HEK293 (cell line): Measurements from ENCODE around the gene RNASE3.

Source experiments
- CTCF ChIA-PET: fragments of 350-600 bp; formaldehyde crosslinking; extraction: SDS; loops from one replicate; lab custom pipeline; 2021; ENCODE audit warnings: antibody characterized with exemption; lab: Yijun Ruan, JAX
- POLR2A ChIA-PET: fragments of 300-600 bp; formaldehyde crosslinking; extraction: SDS; loops from one replicate; lab custom pipeline; 2020; ENCODE audit warnings: antibody characterized with exemption, inconsistent platforms; lab: Yijun Ruan, JAX
- H3K27ac ChIP-seq: fragments of 200-500 bp; sonication (Bioruptor generic); 2 replicates; pipeline ENCODE4 v1.5.1; 2014; ENCODE audit warnings: low read depth, low read length, control low read depth, inconsistent platforms; ENCODE audit errors: extremely low read depth
- H3K36me3 ChIP-seq, 2 experiments: fragments of 200-500 bp in 1 of 2; sonication (Bioruptor generic) in 1 of 2; 1 replicate in 1 of 2; 2 replicates in 1 of 2; pipeline ENCODE4 v1.5.1; 2014 to 2017; ENCODE audit warnings: inconsistent platforms in 2 of 2, low read length in 2 of 2; ENCODE audit not compliant: control insufficient read depth in 2 of 2, insufficient read depth in 1 of 2
- H3K4me1 ChIP-seq: fragments of 200-500 bp; sonication (Bioruptor generic); 2 replicates; pipeline ENCODE4 v1.5.1; 2014; ENCODE audit warnings: mild to moderate bottlenecking, low read length, inconsistent platforms; ENCODE audit not compliant: control insufficient read depth, insufficient read depth
- H3K4me3 ChIP-seq: 2 replicates; pipeline ENCODE4 v1.5.1; 2011; ENCODE audit warnings: low read depth, mild to moderate bottlenecking, control low read depth, low read length, moderate library complexity
- H3K9me3 ChIP-seq: fragments of 200-500 bp; sonication (Bioruptor generic); 2 replicates; pipeline ENCODE4 v1.5.1; 2014; ENCODE audit warnings: low read depth, low read length, inconsistent platforms; ENCODE audit not compliant: control insufficient read depth, insufficient read depth
- GFI1B ChIP-seq: fragments of 450-650 bp; formaldehyde crosslinking; IDR thresholded peaks from 2 replicates; pipeline ENCODE4 v1.5.1; 2016; ENCODE audit warnings: missing biosample characterization, missing genetic modification characterization
- KLF7 ChIP-seq: fragments of 450-650 bp; formaldehyde crosslinking; IDR thresholded peaks from 2 replicates; pipeline ENCODE4 v1.5.1; 2016; ENCODE audit warnings: missing biosample characterization, missing genetic modification characterization, borderline replicate concordance
- MYNN ChIP-seq: fragments of 450-650 bp; formaldehyde crosslinking; IDR thresholded peaks from 2 replicates; pipeline ENCODE4 v1.5.1; 2016; ENCODE audit warnings: missing biosample characterization, missing genetic modification characterization, borderline replicate concordance
- PRDM2 ChIP-seq: fragments of 450-650 bp; formaldehyde crosslinking; IDR thresholded peaks from 2 replicates; pipeline ENCODE4 v1.5.1; 2016; ENCODE audit warnings: missing biosample characterization, missing genetic modification characterization, borderline replicate concordance
- SP2 ChIP-seq: fragments of 450-650 bp; formaldehyde crosslinking; IDR thresholded peaks from 2 replicates; pipeline ENCODE4 v1.5.1; 2016; ENCODE audit warnings: missing biosample characterization, missing genetic modification characterization
- ZNF280C ChIP-seq: fragments of 450-650 bp; formaldehyde crosslinking; IDR thresholded peaks from 2 replicates; pipeline ENCODE4 v1.5.1; 2016; ENCODE audit warnings: missing biosample characterization, missing genetic modification characterization
- ZNF362 ChIP-seq: fragments of 450-650 bp; formaldehyde crosslinking; IDR thresholded peaks from 2 replicates; pipeline ENCODE4 v1.5.1; 2016; ENCODE audit warnings: missing biosample characterization, missing genetic modification characterization
- ZNF398 ChIP-seq: fragments of 450-650 bp; formaldehyde crosslinking; IDR thresholded peaks from 2 replicates; pipeline ENCODE4 v1.5.1; 2017; ENCODE audit warnings: missing biosample characterization, missing genetic modification characterization
- ZNF555 ChIP-seq: fragments of 450-650 bp; formaldehyde crosslinking; conservative IDR thresholded peaks from 2 replicates; pipeline ENCODE4 v1.5.1; 2017; ENCODE audit warnings: missing biosample characterization, mild to moderate bottlenecking, missing genetic modification characterization, inconsistent platforms
- ZNF626 ChIP-seq: fragments of 450-650 bp; sonication (Bioruptor Pico); formaldehyde crosslinking; IDR thresholded peaks from 2 replicates; pipeline ENCODE4 v1.5.1; 2018; ENCODE audit warnings: missing biosample characterization, missing genetic modification characterization, inconsistent platforms
- ZNF654 ChIP-seq: fragments of 450-650 bp; formaldehyde crosslinking; IDR thresholded peaks from 2 replicates; pipeline ENCODE4 v1.5.1; 2016; ENCODE audit warnings: low read depth, missing biosample characterization, missing genetic modification characterization
- TF ChIP-seq, protein P1 (sequence below): sonication (generic); formaldehyde crosslinking; IDR thresholded peaks from 2 replicates; pipeline ENCODE4 v1.8.1; 2022; ENCODE audit warnings: mild to moderate bottlenecking, moderate library complexity, missing genetic modification reagents
- TF ChIP-seq, protein P2 (sequence below): fragments of 450-650 bp; formaldehyde crosslinking; optimal IDR thresholded peaks from 2 replicates; pipeline ENCODE3; 2016; ENCODE audit warnings: missing biosample characterization, mild to moderate bottlenecking, missing genetic modification characterization
- TF ChIP-seq, protein P3 (sequence below): fragments of 450-650 bp; formaldehyde crosslinking; IDR thresholded peaks from 2 replicates; pipeline ENCODE4 v1.5.1; 2016; ENCODE audit warnings: missing biosample characterization, missing genetic modification characterization

Gene RNASE3

DNA sequence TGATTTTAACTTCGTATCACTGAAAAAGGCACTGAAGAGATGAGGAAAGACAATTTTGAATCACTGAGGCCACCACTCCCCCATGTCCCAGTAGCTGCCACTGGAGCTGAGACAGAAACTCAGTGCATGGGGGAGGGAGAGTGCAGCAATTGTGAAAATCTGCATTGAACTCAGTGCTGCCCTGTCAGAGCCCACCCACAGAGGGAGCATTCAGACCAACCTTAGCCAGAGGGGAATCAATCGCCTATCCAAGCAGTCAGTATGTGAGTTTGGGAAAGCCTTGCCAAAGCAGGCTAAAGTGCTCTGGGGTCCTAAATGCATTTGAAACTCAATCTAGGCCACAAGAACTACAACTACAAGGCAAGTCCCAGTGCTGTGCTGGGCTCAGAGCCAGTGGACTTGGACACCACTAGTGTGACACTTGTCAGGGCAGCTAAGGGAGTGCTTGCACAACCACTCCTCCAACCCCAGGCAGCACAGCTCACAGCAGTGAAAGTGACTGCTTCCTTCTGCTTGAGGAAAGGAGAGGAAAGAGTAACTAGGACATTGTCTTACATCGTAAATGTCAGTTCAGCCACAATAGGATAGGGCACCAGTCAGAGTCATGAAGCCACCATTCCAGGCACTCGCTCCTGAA is 13.3 kb downstream of the RNASE3 start:
- POLR2A ChIA-PET = no interaction called here
- no peak overlapping the region for H3K4me3 ChIP-seq

GRCh38 chr14:20905676-20906075 is 14.5 kb downstream of the RNASE3 start:
- ChIA-PET CTCF (no interaction called here), POLR2A (no interaction called here)
- no peaks in the 10 kb centered on the region for H3K9me3 ChIP-seq
- no peak overlapping the region for H3K4me3 ChIP-seq
- H3K27ac ChIP-seq = no peak overlapping the region
- H3K4me1 ChIP-seq = no peaks in the 10 kb centered on the region
- TF ChIP-seq KLF7 (tag by site-specific recombination) = no peak
- TF ChIP-seq SP2 (tag by site-specific recombination) = no peak
- TF ChIP-seq ZNF626 = no peak
- TF ChIP-seq PRDM2 (tag by site-specific recombination) = no peak
- no peak for TF ChIP-seq GFI1B (tag by site-specific recombination)
- TF ChIP-seq, protein P1, sequence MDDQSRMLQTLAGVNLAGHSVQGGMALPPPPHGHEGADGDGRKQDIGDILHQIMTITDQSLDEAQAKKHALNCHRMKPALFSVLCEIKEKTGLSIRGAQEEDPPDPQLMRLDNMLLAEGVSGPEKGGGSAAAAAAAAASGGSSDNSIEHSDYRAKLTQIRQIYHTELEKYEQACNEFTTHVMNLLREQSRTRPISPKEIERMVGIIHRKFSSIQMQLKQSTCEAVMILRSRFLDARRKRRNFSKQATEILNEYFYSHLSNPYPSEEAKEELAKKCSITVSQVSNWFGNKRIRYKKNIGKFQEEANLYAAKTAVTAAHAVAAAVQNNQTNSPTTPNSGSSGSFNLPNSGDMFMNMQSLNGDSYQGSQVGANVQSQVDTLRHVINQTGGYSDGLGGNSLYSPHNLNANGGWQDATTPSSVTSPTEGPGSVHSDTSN (CRISPR knock-in tag) = no peak
- no peak for TF ChIP-seq ZNF280C
- TF ChIP-seq ZNF362 = no peak
- no peak for TF ChIP-seq MYNN (tag by site-specific recombination)
- TF ChIP-seq, protein P2, sequence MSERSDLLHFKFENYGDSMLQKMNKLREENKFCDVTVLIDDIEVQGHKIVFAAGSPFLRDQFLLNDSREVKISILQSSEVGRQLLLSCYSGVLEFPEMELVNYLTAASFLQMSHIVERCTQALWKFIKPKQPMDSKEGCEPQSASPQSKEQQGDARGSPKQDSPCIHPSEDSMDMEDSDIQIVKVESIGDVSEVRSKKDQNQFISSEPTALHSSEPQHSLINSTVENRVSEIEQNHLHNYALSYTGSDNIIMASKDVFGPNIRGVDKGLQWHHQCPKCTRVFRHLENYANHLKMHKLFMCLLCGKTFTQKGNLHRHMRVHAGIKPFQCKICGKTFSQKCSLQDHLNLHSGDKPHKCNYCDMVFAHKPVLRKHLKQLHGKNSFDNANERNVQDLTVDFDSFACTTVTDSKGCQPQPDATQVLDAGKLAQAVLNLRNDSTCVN (tag by site-specific recombination) = no peak
- TF ChIP-seq ZNF398 = no peak
- TF ChIP-seq ZNF654 = no peak
- H3K36me3 ChIP-seq = no peaks in the 10 kb centered on the region

More for the DNA sequence above, 13.3 kb downstream of the RNASE3 start:
- CTCF ChIA-PET = interaction anchor here (1.1 to 1.2 kb wide), 2 partner anchors 31 to 101 kb away, joined by 4 to 5 read pairs; no protein-coding TSS in a partner anchor
- Histone ChIP-seq H3K9me3 (no peaks in the 10 kb centered on the region), H3K27ac (no peak overlapping the region), H3K4me1 (no peaks in the 10 kb centered on the region), H3K36me3 (no peaks in the 10 kb centered on the region)
- no peak for TF ChIP-seq ZNF555 (tag by site-specific recombination)
- TF ChIP-seq, protein P3, sequence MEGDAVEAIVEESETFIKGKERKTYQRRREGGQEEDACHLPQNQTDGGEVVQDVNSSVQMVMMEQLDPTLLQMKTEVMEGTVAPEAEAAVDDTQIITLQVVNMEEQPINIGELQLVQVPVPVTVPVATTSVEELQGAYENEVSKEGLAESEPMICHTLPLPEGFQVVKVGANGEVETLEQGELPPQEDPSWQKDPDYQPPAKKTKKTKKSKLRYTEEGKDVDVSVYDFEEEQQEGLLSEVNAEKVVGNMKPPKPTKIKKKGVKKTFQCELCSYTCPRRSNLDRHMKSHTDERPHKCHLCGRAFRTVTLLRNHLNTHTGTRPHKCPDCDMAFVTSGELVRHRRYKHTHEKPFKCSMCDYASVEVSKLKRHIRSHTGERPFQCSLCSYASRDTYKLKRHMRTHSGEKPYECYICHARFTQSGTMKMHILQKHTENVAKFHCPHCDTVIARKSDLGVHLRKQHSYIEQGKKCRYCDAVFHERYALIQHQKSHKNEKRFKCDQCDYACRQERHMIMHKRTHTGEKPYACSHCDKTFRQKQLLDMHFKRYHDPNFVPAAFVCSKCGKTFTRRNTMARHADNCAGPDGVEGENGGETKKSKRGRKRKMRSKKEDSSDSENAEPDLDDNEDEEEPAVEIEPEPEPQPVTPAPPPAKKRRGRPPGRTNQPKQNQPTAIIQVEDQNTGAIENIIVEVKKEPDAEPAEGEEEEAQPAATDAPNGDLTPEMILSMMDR = peak; percentile 43; the same call in 1 of the 2 replicates
